ENCODE measurements around the gene LCN10.

The LCN10 gene

GRCh38 chr9:136724772-136725171 lies 18.0 kb downstream of the LCN10 start:
- no peak for TF ChIP-seq CTCF (IDR thresholded peaks at IDR 0.05; ENCODE audit: control insufficient read depth, insufficient read depth, low read depth, low read length, missing control alignments)
- no peak overlapping the region for H3K4me3 ChIP-seq (ENCODE audit: control insufficient read depth, low read depth, low read length)
- no peak for DNase-seq (ENCODE audit: low read depth)

GRCh38 chr9:136723989-136724388 lies 18.8 kb downstream of the LCN10 start:
- no peak for DNase-seq (ENCODE audit: low read depth)
- no peak for TF ChIP-seq CTCF (IDR thresholded peaks at IDR 0.05; ENCODE audit: control insufficient read depth, insufficient read depth, low read depth, low read length, missing control alignments)
- no peak overlapping the region for H3K4me3 ChIP-seq (ENCODE audit: control insufficient read depth, low read depth, low read length)

- DNase-seq (ENCODE audit: low read depth), result no peak
- TF ChIP-seq CTCF (IDR thresholded peaks at IDR 0.05; ENCODE audit: control insufficient read depth, insufficient read depth, low read depth, low read length, missing control alignments), result no peak
Measured at GRCh38 chr9:136723362-136723976, 19.3 kb downstream of the LCN10 start.

GRCh38 chr9:136722969-136723356 lies 19.8 kb downstream of the LCN10 start:
- DNase-seq (ENCODE audit: low read depth), result no peak
- TF ChIP-seq CTCF (IDR thresholded peaks at IDR 0.05; ENCODE audit: control insufficient read depth, insufficient read depth, low read depth, low read length, missing control alignments), result no peak
- no peak overlapping the region for H3K4me3 ChIP-seq (ENCODE audit: control insufficient read depth, low read depth, low read length)

More at GRCh38 chr9:136723362-136723976, 19.3 kb downstream of the LCN10 start:
- no peak overlapping the region for H3K4me3 ChIP-seq (ENCODE audit: control insufficient read depth, low read depth, low read length)

- no peak for TF ChIP-seq CTCF (IDR thresholded peaks at IDR 0.05; ENCODE audit: control insufficient read depth, insufficient read depth, low read depth, low read length, missing control alignments)
- no peak for DNase-seq (ENCODE audit: low read depth)
Measured at GRCh38 chr9:136722093-136722968, 20.4 kb downstream of the LCN10 start.

GRCh38 chr9:136721339-136722092 lies 21.2 kb downstream of the LCN10 start:
- no peak overlapping the region for H3K4me3 ChIP-seq (ENCODE audit: control insufficient read depth, low read depth, low read length)
- no peak for TF ChIP-seq CTCF (IDR thresholded peaks at IDR 0.05; ENCODE audit: control insufficient read depth, insufficient read depth, low read depth, low read length, missing control alignments)
- DNase-seq (ENCODE audit: low read depth), result no peak

More at GRCh38 chr9:136722093-136722968, 20.4 kb downstream of the LCN10 start:
- H3K4me3 ChIP-seq (ENCODE audit: control insufficient read depth, low read depth, low read length), result no peak overlapping the region
